GM18907 (cell line): ENCODE measurements around the gene ABCF1.
A peak's percentile ranks its signal among the peaks of the same experiment; 100 is the strongest.

ENCODE experiments used
- ATAC-seq: cut with Tn5 transposase; IDR thresholded peaks from one replicate; pipeline ENCODE4 v1.9.1; 2021; ENCODE audit warnings: mild to moderate bottlenecking, moderate library complexity; ENCODE audit not compliant: unreplicated experiment

ABCF1 gene

DNA sequence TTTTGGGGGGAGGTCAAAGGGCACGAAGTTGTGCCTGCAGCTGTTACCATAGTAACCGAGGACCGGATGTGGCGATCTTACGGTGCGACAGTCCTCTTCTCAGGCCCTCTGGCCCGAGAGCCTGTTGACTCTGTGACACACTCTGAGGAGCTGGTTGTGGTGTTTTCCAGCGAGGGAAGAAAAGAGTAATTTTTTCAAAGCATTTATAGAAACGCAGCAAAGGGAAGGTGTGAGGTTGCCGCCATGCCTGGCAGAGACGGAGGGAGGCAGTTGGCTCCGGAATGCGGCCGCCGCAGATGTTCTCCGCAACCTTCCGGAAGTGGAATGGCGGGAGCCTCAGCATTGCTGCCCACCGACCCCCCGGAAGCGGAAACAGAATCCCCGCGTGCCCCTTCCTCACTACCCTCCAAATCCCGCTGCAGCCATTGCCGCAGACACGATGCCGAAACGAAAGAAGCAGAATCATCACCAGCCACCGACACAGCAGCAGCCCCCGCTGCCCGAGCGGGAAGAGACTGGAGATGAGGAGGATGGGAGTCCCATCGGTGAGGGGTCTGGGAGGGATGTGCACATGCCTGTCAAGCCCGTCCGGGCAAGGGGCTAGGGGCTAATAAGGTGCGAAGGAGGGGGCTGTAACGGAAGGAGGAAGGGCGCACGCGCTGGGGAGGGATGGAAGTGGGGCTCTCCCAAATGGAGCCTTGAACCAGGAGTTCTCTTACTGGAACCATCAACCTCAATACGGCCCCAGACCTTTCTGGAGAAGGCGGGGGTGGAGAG, 14.1 kb upstream of the ABCF1 start, which contains the start of gene PRR3:
PRR3 (plus strand) TSS at position 390 of the 777 bp plus-strand sequence; CDS start at position 440, 50 bp downstream.
- ATAC-seq: peak; percentile 59

DNA sequence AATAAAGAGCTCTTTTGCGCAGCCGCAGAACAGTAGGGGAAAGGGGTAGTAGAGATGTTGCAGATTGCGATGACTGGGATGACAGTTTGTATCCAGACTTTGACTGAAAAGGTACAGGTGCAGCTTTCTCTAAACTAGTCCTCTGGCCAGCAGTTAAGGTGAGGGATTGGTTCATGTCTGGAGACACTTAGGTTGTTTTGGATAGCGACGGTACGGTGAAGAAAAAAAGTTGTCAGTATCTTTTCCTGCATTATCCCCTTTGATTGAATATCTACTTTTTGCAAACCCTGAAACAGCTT, 13.6 kb upstream of the ABCF1 start:
- peak; percentile 1 for ATAC-seq

DNA sequence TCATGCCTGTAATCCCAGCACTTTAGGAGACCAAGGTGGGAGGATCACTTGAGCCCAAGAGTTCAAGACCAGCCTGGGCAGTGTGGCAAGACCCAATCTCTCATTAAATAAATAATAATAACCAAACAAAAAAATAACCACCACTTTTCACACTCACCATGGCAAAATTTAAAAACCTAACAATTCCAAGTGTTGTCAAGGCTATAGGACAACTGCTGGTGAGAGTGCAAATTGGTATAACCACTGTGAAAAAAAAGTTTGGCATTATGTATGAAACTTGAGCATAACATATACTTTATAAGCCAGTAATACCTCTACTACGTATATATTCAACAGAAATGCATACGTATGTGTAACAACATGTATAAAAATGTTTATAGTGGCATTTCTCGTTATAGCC, 10.3 kb upstream of the ABCF1 start:
- ATAC-seq: no peak

DNA sequence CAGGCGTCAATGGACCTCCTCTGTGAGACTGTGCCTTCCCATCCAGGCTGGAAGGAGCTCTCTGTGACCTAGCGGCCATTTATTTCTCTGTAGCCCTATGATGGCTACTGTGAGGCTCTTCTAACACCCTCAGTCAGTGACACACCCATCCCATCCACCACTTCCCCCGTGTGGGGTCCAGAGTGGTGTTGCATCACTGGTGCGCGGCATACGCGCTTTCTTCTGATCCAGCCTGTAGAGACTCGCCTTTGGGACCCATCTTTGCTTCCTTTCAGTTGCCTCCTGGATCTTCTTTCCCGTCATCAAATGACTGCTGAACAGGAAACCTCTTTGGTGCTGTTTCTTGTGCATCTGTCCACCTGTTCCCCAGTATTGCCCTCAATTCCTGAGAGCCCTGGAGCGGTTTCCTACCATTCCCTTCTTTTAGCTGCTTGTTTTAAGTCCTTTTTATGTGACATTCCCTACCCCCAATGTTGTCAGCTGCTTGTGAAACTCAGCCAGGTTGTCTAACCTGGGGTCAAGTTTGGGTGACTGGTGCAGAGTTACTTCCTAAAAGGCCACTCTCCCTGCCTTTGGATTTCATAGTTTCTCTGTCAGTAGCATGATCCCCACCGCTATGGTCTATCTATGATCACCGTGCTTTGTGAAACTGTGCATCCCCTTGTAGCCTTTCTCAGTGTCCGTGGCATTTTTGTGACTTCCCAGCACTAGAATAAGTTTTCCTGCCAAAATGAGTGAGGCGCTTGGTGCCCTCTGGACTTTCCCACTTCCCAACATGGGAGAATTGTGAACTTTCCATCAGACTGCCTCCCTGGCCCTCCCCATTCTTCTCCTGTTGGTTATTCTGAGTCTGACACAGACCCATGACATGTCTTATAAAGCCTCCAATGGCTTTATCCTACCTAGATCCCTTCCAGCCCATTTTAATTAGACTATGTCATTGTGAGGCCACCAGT, 8.5 kb upstream of the ABCF1 start:
- no peak for ATAC-seq

DNA sequence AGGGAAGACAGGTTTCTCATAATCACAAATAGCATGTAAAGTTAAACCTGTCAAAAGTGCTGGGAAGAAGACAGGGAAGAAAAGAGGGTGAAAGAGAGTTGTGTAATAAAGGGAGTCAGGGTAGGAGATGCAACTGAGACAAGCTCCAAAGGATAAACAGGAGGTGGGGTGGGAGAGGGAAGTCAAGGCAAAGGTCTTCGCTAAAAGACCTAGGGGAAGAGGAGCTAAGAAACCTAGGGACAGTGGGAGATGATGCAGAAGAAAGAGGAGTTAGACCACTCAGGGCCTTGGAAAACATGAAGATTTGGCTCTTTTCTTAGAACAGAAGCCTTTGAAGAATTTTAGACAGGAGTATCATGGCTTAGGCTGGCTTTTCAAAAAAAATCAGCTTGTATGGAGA, 7.1 kb upstream of the ABCF1 start:
- no peak for ATAC-seq

DNA sequence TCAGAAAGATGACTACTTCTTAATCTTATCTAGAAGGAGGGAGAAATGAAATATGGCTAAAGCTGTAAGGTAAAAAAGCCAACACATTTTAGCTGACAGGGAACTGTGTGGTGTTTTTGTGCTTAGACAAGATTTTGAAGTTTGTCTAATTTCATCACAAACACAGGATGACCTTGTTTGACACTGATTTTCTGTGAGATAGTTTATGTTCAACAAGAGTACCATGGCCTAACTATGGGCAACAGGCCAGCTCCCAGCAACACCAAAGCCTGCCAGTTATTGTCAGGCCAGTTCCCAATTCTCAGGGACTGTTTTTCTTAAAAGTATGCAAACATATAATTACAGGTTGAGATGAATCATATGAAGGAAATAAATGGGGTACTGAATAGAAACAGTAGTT, 5.5 kb upstream of the ABCF1 start:
- ATAC-seq: no peak

DNA sequence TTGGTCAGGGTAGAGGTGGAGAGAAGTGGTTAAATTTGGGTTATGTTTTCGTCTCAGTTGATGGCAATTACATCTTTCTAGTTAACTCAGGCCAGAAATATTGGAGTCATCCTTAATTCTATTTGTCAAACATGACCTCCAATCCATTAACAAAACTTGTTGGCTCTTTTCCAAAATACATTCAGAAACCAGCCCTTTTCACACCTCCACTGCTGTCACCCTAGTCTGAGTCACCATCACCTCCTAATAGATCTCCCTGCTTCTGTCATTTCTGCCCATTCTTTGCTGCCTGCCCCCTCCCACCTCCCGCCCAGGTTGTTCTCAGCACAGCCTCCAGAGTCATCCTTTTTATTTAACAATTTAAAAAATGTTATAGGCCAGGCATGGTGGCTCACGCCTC, 3.0 kb upstream of the ABCF1 start:
- ATAC-seq: no peak

DNA sequence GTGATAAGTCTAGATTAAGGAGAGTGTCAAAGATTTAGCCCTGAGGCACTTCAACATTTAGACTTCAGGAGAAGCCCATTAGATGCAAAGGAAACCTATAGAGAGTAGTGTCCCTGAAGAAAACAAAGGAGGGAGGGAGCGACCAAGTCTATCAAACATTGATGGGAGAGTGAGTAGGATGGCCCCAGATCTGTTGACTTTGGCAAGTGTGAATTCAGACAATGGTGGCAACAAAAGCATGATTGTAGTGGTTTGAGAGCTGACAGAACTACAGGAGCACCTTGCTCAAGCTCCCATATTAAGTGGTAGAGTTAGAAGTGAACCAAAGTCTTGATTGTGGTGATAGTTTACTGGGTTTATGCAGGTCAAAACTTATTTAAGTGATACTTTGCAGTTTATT, 979 bp upstream of the ABCF1 start:
- ATAC-seq: no peak

DNA sequence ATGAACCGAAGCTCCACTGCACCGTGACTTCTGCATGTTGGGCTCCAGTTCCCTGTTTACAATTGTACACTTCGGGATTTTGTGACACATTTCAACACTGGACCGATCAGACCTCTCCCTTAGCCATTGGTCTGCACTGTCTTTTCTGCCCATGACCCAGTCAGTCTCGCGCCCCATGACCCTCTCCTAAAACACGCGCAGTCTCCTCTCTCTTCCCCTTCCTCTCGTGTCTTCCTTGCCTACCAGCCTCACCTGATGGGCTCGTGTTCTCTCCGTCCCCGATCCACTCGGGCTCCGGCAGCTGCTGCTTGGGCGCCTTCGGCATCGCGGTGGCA, 535 bp upstream of the ABCF1 start:
- ATAC-seq: peak; percentile 21

DNA sequence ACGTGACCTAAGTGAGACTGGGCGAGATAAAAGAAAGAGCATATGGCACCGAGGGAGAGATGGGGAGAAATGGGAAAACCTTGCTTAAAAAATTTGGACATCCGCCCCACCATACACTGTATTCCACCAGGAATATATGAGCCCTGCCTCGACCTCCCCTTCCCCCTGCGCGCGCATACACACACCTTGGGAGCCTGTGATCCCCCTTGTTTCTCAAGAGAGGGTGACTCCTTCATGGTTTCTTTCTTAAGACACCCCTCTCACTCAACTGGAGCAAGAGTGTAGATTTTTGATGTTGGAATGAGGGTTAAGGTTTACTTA, 480 bp downstream of the ABCF1 start:
- ATAC-seq: peak; percentile 1

DNA sequence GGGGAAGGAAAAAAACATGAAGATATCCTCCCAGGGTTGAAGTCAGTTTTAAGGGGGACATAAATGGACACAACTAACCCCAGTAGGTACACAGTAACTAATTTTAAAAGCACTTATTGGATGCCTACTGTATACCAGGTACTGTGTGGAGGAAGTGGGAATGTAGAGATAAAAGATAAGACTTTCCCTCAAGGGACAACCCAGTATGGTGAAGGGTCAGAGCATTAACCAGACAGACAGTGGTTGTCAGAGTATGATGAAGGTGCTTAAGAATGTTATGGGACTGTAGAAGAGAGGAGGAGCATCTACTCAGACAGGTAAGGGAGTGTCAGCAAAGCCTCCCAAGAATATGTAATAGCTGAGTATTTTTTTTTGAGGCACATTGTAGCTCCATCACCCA, 906 bp downstream of the ABCF1 start:
- ATAC-seq: no peak

DNA sequence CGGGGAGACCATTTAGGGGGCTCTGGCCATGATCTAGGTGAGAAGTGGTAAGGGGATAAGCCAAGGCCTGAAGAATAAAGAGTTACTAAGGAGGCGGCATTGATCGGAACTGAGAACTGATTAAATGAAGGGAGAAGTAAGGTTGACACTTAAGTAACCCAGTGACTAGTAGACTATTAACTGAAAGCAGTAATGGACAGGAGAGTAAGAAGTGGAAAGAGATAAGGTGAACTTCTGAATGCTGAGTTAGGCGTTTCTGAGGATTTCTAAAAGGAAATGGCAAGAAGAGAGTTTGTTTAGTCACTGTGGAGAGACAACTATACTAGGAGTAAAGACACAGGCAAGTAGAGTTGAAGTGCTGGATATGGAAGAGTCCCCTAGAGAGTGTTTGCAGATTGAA, 1.9 kb downstream of the ABCF1 start:
- ATAC-seq: no peak

DNA sequence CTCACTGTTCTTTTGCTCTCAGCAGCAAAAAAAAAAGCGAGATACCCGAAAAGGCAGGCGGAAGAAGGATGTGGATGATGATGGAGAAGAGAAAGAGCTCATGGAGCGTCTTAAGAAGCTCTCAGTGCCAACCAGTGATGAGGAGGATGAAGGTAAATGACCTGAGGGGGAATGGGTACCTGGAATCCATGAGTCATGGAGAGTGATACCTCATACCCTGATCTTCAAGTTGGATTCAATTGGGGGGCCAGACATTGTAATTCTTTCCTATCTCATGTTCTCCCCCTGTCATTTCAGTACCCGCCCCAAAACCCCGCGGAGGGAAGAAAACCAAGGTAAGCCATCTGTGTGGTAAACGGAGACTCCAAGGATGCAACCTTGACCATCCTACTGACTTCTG, 6.8 kb downstream of the ABCF1 start:
- ATAC-seq: no peak

DNA sequence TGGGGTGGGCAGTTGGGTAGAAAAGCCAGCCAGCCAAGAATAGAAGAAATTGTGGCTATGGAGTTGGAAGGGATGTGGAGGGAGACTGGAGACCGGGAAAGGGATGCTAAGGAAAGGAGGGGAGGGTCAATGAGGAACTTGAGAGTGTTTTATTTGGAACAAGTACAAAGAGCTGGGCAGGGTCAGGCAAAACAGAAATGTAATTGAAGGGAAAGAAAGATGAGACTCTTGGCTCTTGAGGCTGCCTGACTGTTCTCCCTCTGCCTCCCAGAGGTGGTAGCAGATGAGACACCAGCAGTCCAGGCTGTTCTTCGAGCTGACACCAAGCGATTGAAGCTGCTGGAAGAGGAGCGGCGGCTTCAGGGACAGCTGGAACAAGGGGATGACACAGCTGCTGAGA, 12.7 kb downstream of the ABCF1 start:
- ATAC-seq: no peak

DNA sequence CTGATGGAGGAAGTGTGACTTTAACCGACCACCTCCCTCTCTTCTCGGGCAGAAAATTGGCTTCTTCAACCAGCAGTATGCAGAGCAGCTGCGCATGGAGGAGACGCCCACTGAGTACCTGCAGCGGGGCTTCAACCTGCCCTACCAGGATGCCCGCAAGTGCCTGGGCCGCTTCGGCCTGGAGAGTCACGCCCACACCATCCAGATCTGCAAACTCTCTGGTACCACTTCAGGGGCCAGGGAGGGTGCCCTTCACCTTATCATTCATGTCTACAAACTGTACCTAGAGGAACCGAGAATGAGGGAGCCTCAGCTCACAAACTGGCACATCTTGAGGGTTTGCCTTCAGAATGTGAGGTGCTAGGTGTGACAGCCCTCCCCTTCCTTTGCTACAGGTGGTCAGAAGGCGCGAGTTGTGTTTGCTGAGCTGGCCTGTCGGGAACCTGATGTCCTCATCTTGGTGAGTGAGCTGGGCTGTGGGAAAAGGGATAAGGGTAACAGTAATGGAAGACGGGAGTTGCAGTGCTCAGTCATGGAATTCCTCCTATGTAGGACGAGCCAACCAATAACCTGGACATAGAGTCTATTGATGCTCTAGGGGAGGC, 18.6 kb downstream of the ABCF1 start:
- no peak for ATAC-seq

DNA sequence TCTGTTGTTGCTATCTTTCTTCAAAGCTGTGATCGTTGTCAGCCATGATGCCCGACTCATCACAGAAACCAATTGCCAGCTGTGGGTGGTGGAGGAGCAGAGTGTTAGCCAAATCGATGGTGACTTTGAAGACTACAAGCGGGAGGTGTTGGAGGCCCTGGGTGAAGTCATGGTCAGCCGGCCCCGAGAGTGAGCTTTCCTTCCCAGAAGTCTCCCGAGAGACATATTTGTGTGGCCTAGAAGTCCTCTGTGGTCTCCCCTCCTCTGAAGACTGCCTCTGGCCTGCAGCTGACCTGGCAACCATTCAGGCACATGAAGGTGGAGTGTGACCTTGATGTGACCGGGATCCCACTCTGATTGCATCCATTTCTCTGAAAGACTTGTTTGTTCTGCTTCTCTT, 19.3 kb downstream of the ABCF1 start:
- no peak for ATAC-seq

DNA sequence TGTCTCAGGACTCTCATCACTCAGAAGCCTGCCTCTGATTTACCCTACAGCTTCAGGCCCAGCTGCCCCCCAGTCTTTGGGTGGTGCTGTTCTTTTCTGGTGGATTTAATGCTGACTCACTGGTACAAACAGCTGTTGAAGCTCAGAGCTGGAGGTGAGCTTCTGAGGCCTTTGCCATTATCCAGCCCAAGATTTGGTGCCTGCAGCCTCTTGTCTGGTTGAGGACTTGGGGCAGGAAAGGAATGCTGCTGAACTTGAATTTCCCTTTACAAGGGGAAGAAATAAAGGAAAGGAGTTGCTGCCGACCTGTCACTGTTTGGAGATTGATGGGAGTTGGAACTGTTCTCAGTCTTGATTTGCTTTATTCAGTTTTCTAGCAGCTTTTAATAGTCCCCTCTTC, 19.8 kb downstream of the ABCF1 start:
- ATAC-seq: no peak

DNA sequence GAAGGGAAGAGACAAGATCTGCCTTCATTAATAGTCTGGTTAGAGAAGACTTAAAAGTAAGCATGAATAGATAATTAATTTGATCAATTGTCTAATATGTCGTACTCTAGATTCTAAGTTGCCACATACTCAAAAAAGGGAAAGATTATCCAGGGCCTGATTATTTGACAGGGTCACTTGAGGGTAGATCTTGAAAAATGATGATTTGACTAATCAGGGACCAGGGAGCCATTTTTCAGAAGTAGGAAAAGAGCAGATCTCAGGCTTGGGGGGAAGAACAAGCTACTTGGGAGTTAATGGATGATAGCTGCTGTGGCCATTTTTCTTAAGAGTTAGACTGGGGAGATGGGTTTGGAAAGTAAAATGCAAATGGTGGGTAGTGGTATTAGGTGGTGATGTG, 21.0 kb downstream of the ABCF1 start:
- no peak for ATAC-seq

DNA sequence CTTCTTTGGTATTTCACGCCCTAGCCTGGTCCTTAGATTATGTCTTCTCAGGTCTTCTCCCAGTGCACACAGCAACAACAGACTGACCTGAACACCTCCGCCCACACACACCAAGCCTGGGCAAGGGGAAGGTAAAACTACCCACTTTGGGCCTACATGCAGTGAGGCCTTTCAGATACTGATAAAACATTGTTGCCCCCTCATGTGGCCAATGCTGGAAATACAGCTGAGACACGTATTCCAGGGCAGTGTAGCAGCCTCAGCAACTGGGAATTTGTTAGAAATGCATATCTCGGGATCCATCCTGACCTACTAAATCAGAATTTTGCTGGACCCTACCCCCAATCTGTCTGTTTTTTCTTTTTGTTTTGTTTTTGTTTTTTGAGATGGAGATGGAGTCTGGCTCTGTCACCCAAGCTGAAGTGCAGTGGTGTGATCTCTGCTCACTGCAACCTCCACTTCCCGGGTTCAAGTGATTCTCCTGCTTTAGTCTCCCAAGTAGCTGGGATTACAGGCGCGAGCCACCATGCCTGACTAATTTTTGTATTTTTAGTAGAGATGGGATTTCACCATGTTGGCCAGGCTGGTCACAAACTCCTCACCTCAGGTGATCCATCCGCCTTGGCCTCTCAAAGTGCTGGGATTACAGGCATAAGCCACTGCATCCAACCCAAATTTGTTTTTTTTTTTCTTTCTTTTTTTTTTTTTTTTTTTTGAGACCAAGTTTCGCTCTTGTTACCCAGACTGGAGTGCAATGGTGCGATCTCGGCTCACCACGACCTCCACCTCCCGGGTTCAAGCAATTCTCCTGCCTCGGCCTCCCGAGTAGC, 26.3 kb downstream of the ABCF1 start:
- ATAC-seq: peak; percentile 52

DNA sequence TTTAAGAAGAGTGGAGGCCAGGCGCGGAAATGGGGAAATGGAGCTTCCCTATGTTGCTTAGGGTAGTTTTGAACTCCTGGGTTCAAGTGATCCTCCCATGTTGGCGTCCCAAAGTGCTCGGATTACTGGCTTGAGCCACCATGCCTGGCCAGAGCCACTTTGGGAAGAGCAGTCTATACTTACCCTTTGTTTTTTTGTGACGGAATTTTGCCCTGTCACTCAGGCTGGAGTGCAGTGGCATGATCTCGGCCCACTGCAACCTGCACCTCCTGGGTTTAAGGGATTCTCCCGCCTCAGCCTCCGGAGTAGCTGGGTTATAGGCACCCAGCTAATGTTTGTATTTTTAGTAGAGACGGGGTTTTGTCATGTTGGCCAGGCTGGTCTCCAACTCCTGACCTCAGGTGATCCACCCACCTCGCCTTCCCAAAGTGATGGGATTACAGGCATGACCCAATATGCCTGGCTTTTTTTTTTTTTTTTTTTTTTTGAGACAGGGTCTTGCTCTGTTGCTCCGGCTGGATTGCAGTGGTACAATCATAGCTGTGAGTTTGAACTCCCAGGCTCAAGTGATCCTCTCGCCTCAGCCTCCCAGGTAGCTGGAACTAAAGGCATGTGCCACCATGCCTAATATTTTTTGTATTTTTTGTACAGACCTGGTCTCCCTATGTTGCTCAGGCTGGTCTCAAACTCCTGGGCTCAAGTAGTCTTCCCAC, 27.8 kb downstream of the ABCF1 start:
- no peak for ATAC-seq
